GM19397 (cell line): ENCODE results near the gene TBP.
"Not testable (repeated sequence)": the region's sequence is repeated elsewhere in the genome, so short reads cannot be mapped to it uniquely, and the experiment has no call there.

Experiments used
- ATAC-seq: cut with Tn5 transposase; IDR thresholded peaks from one replicate; pipeline ENCODE4 v1.9.1; 2021; ENCODE audit warnings: mild to moderate bottlenecking, moderate library complexity; ENCODE audit not compliant: unreplicated experiment

TBP gene

DNA sequence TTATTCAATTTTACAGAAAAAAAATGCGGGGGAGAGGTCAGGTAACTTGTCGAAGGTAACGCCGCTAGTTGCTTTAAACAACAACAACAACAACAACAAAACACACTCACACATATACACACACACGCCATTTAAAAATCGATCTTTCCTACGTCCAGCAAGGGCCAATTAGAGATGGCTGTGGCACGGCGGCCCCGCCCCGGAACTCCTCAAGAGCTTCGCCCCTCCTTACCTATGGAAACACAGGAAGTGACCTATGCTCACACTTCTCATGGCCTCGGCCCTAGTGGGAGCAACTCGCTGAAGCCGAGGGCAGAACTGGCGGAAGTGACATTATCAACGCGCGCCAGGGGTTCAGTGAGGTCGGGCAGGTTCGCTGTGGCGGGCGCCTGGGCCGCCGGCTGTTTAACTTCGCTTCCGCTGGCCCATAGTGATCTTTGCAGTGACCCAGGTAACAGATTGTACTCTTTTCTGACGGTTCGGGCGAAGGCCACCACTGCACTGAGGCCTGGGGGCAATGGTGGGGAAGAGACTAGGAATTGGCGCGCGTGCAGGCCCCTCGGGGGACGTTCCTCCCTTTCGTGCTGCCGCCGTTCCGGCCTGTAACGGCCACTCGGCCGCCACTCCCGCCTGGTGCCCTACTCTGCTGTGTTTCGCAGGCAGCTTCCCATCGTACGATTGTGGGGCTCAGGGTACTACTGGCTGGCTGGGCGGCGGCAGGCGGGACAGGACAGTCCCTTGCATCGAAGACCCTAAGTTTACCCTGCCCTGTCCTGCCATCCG lies at the start of gene TBP:
Gene TBP (plus strand): TSS at position 357 of the 783 bp plus-strand sequence. CDS start 2,661 bp downstream, outside the sequence.
- peak; percentile 94 for ATAC-seq

DNA sequence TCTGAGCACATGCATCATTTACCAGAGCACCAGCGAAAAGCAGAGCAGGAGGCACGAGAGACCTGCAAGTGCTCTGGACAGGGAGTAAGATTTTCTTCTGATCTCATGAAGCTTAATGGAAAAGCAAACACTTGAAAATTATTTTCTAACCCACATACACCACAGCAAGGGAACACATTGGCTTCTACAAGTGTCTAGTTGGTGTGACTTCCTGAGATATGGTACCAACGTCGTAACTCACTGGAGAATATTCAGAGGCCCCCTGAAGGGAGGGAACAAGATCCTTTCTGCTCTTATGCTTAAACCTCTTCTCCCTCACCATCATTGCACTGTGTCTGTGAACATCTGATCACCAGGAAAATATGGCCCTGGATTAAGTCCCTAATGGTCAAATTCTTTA lies 49.7 kb upstream of the TBP start:
- no peak for ATAC-seq

DNA sequence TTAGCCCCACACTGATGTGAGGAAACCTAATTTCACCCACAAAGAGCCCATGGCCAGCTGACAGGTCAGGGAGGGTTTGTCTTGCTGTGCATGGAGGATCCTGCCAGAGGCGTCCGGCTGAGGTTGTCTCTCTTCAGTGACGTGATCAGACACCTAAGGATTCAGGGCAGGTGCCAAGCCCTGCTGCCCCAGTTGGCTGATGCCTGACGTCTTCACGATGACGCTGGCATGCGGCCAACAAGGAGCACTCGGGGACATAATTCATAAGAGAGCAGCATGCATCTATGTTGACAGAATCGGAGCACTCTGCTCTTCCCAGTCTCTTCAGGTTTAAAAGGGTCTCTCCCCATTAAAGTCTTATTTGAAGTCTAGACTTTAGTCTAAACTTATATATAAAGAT lies 48.9 kb upstream of the TBP start:
- no peak for ATAC-seq

DNA sequence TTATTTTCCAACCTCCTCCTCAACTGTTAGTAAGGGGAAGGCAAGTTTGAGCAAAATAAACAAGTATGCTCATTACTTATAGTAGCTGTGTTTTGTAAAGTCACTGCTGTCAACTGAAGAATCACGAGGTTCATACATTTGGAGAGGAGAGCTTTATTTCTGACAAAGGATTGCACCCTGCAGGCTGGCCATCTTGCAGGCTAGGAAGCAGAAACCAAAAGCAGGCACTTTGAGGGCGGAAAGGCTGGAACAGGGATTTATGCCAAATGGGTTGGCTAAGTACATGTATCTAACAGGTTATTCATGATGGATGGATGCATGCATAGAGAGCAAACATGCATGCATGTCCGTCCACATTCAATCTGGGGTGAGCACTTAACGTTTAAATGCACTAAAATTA lies 47.7 kb upstream of the TBP start:
- ATAC-seq: no peak

DNA sequence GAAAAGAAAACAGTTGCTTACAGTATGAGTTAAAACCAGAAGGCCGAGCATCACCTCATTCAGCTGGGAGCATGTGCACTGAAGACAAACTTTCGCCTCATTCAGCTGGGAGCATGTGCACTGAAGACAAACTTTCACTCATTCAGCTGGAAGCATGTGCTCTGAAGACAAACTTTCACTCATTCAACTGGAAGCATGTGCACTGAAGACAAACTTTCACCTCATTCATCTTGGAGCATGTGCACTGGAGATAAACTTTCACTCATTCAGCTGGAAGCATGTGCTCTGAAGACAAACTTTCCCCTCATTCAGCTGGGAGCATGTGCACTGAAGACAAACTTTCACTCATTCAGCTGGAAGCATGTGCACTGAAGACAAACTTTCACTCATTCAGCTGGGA lies 46.4 kb upstream of the TBP start:
- ATAC-seq: not testable (repeated sequence)

DNA sequence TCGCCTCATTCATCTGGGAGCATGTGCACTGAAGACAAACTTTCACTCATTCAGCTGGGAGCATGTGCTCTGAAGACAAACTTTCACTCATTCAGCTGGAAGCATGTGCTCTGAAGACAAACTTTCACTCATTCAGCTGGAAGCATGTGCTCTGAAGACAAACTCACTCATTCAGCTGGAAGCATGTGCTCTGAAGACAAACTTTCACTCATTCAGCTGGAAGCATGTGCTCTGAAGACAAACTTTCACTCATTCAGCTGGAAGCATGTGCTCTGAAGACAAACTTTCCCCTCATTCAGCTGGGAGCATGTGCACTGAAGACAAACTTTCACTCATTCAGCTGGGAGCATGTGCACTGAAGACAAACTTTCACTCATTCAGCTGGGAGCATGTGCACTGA lies 45.9 kb upstream of the TBP start:
- not testable (repeated sequence) for ATAC-seq

DNA sequence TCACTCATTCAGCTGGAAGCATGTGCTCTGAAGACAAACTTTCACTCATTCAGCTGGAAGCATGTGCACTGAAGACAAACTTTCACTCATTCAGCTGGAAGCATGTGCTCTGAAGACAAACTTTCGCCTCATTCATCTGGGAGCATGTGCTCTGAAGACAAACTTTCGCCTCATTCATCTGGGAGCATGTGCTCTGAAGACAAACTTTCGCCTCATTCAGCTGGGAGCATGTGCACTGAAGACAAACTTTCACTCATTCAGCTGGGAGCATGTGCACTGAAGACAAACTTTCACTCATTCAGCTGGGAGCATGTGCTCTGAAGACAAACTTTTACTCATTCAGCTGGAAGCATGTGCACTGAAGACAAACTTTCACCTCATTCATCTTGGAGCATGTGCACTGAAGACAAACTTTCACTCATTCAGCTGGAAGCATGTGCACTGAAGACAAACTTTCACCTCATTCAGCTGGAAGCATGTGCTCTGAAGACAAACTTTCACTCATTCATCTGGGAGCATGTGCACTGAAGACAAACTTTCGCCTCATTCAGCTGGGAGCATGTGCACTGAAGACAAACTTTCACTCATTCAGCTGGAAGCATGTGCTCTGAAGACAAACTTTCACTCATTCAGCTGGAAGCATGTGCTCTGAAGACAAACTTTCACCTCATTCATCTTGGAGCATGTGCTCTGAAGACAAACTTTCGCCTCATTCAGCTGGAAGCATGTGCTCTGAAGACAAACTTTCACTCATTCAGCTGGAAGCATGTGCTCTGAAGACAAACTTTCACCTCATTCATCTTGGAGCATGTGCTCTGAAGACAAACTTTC lies 45.1 kb upstream of the TBP start:
- not testable (repeated sequence) for ATAC-seq

DNA sequence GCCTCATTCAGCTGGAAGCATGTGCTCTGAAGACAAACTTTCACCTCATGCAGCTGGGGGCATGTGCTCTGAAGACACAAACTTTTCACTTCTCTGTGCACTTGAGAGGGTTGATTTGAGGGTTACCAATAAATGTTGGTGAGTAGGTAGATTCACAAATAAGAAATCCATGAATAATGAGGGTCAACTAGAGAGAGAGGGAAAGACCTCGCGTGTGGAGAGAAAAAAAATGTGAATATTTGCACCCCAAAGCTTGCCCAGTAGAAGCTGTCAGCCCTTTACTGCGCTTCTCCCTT lies 44.5 kb upstream of the TBP start:
- ATAC-seq: no peak

DNA sequence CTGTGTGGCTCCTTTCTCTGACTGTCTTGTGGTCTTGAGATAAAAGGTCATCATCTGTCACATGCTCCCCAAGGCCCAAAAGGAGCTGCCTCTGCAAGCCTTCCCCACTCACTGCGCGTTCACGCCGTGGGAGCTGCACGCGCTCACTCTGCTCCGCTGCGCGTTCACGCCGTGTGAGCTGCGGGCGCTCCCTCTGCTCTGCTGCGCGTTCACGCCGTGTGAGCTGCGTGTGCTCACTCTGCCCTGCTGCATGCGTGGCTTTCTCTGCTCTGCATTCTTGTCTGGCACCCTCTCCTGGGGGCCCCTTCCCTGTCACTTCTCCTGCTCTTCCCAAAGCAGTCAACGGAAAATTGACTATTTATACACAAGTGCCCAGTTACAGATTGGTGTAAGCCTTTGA lies 43.5 kb upstream of the TBP start:
- no peak for ATAC-seq

DNA sequence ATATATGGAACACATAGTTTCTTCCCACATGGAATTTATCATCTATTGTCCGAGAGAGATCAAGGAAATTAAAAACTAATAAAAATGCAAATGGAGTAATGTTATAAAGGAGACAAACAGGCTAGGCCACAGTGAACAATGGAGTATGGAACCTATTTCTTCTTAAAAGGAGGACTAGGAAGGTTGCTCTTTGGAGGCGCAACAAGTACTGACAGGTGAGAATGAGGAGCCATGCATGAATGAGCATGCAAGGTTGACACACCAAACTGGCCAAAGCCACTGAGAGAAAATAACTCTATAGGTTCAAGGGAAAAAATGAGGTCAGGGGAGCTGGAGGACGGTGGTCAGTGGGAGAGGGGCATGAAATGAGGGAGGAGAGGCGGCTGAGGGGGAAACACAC lies 41.9 kb upstream of the TBP start:
- ATAC-seq: no peak

DNA sequence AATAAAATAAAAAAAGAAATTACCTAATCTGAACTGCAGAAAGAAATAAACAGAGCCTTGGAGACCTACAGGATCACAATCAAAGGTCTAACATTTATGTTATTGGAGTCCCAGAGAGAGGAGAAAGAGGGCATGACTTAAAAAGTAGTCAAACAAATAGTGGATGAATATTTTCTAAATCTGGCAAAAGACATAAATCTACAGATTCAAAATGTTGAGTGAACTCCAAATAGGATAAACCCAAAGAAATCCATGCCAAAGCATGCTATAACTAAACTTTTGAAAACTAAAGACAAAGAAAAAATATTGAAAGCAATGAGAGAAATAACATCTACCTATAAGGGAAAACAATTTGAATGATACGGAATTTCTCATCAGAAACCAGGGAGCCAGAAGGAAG lies 39.3 kb upstream of the TBP start:
- no peak for ATAC-seq

DNA sequence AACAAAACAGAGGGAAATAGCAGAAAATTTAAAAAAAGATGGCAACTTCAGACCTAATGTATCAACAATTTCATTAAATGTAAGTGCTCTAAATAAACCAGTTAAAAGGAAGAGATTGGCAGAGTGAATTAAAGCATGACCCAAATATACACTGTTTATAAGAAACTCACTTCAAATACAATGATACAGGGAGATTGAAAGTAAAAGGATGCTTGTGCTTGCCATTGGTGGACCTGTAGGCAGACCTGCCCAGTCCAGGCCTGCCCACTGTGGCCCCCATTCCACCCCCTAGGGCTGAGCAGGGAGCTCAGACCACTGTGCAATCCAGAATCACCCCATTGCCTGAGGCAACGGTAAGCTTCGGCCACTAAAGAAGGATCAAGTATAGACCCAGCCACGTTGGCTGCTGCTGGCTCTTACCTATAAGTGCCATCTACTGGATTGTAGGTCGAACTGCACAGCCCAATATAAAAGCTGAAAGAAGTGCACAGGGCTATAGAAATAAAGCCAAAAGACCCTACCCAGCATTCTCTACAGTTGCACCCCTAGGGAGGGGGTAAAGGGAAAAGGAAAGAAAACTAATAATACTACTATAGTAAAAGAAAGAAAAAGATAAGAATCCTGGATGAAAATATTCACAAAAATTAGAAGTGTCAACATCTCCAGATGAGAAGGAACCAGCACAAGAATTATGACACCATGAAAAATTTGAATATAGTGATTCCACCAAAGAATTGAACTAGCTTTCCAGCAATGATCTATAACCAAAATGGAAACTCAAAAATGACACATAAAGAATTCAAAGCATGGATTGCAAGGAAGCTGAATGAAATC lies 37.2 kb upstream of the TBP start:
- ATAC-seq: peak; percentile 79

DNA sequence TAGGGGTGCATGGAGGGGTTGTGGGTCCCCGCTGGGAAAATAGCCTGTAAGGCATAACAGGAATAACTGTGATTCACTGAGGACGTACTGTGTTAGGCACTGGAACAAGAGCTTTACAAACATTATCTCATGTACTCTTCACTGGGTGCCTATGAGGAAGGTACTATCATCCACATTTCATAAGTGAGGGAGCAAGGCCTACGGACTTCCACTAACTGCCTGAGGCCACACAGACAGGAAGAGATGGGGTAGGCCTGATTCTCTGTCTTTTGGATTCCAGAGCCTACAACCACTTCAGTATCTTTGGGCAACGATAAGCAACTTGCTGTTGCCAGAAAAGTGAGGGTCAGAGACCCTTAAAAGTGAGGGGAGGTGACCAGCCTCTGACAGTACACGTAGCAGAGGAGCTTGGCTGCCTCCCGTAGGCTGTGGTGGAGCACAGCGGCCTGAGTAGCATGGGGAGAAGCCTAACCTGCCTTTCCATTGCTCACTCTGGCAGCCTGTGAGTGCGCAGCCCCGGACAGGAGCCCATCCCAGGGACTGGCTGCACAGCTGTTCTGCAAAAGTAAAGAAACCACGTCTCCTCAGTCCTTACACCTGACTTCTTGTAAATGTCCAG lies 31.5 kb upstream of the TBP start:
- no peak for ATAC-seq

DNA sequence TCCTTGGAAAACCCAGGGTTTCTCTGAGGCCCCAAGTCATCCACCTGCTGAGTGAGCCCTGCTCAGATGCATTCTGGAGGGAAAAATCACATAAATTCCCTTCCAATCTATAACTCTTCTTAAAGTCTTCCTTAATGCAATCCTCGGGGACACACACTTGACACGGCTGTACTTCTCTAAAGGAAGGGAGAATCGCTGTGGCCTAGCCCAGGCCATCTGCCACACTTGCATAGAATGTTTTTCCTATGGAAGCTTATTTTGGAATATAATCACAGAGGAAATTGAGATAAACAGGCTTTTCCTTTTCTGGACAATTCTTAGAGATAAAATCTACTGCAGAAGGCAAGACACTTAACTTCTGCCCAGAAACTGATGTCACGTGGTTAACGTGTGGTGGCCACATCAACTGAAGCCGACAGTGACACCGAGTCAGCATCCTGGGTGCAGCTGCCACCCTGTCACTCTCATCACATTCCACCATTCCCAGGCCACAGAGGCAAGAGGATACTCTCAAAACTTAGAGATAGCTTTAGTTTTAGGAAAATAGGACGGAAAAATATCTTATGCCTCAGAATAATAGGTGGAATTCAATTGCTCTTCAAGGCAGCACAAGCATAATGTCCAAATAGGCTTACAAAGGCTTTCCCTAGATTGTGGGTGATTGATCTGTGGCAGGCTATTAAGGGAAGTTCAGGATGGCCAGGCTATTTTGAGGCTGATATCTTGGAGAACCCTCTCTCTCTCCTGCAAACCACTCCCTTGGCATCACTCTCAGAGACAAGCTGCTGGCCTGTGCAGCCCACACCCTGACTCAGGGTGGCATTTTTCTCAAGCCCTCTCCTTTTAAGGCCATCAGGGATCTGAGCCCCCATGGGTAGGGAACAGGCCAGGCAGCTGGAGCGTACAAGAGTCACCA lies 30.7 kb upstream of the TBP start:
- ATAC-seq: no peak

DNA sequence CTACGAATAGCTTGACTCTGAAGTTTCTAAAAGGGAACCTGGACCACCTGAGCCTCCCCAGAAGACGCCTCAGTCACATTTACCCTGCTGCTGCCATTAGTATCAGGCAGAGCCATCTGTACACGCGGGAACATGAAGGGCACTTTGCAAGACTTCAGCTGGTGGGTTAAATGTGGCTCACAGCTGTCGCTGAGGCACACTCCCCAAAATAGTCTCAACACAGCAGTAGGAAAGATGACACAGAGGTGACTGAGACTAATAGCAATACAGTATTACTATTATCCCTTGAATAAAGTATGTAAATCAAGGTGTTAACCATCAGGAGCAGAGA lies 30.0 kb upstream of the TBP start:
- no peak for ATAC-seq

DNA sequence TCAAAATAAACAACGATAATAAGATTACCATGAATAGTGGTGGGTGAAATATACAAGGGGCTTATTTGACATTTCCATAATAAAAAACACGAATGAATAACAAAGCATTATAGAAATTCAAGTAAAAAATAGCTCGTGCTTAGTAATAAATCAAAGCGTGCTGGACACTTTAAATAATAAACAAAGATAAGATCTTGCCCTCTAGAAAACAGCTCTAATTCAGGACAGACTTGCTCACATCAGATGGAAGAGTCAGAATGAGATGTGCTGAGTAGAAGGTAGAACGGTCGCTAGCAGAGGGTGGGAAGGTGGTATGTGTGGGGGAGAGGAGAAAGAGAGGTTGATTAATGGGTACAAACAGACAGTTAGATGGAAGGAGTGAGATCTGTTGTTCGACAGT lies 28.4 kb upstream of the TBP start:
- ATAC-seq: no peak

DNA sequence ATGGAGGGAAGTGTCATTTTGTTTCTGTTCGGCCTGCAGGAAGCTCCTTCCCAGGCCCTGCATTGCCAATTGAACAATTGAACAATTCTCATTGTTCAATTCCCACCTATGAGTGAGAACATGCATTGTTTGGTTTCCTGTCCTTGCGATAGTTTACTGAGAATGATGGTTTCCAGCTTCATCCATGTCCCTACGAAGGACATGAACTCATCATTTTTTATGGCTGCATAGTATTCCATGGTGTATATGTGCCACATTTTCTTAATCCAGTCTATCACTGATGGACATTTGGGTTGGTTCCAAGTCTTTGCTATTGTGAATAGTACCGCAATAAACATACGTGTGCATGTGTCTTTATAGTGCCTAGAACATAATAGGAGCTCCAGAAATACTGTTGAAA lies 26.2 kb upstream of the TBP start:
- not testable (repeated sequence) for ATAC-seq

DNA sequence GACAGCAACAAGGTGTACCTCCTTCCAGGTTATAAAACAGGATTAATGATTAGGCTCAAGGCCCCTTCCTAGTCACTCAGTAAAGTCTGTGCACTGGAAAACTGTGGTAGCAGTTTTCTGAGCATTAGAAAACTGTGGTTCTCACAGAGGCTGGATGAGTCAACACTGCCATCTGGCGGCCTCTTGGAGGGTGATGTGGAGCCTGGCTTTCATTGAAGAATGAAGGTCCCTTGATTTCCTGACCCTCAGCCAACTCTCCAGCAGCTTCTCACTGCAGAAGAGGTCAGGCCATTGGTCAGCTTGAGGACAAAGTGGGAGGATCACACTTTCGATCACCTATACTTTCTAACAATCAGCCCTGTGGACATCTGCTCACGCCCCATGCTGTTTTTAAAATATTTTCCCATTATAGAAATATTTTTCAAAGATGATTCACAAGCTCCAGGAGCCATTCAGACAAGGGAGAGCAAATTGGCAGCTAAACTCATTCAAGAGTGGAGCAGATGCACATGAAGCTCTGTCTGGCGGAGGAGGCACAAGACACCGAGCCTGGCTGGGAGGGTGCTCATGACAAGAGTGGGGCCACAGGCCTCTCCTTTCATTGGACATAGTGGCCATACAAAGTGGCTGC lies 24.2 kb upstream of the TBP start:
- peak; percentile 74 for ATAC-seq

DNA sequence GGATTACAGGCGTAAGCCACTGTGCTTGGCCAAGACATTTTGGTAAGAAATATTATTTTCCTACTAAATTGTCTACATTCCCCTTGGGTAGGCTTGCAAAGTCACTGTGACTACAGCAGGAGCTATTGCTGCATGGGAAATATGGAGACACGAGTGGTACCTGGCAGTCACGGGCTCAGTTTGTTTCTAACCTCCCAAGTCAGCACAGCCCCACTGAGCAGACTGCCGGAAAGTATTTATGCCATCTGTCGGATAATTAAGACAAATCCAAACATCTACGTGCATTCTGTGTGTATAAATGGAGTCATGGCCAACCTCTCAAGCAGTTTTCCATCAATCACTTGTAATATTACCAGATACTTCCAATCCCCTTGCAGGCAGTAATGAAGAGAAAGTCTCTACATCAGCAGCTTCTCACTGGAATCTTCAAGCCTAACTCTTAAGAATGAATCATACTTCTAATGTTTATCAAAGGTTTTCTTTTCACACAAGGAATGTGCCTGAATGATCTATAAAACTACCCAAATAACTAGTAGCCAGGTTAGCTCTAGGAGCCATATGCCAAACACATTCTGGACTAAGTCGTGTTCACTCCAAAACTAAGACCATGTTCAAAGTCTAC lies 21.2 kb upstream of the TBP start:
- ATAC-seq: no peak
